ENCODE results near the gene CDKN2D.
A peak's percentile ranks its signal among the peaks of the same experiment; 100 is the strongest.

Gene CDKN2D

GRCh38 chr19:10566658-10567410 lies 1.9 kb downstream of the CDKN2D start:
- ChIA-PET POLR2A (interaction anchor here (0.9 to 3.8 kb wide), 3 partner anchors 13 to 83 kb away, joined by 3 to 20 read pairs (median 5); no protein-coding TSS in a partner anchor), CTCF (interaction anchor here (1.0 to 1.6 kb wide), 4 partner anchors 24 to 78 kb away, joined by 3 to 7 read pairs (median 4); no protein-coding TSS in a partner anchor)
- TF ChIP-seq LEF1 (IDR thresholded peaks at IDR 0.05; ENCODE audit: borderline replicate concordance) (no peak), SP1 (IDR thresholded peaks at IDR 0.05) (no peak), PKNOX1 (IDR thresholded peaks at IDR 0.05) (no peak), NFRKB (IDR thresholded peaks at IDR 0.05) (no peak), BHLHE40 (IDR thresholded peaks at IDR 0.05; ENCODE audit: borderline replicate concordance) (no peak), L3MBTL2 (conservative IDR thresholded peaks at IDR 0.05) (no peak), FOXK2 (IDR thresholded peaks at IDR 0.05) (no peak), ARNT (IDR thresholded peaks at IDR 0.05) (no peak), FOXM1 (IDR thresholded peaks at IDR 0.05; ENCODE audit: borderline replicate concordance) (no peak), CTBP1 (IDR thresholded peaks at IDR 0.05; ENCODE audit: borderline replicate concordance) (no peak), SUZ12 (IDR thresholded peaks at IDR 0.05) (no peak), HDGF (IDR thresholded peaks at IDR 0.05; ENCODE audit: borderline replicate concordance) (no peak), ZNF384 (IDR thresholded peaks at IDR 0.05) (no peak), FOXA1 (IDR thresholded peaks at IDR 0.05) (no peak), TARDBP (IDR thresholded peaks at IDR 0.05) (no peak), ELF4 (IDR thresholded peaks at IDR 0.05) (no peak)
- DNase-seq (ENCODE audit: extremely low spot score): no peak

GRCh38 chr19:10566408-10566657 lies 2.4 kb downstream of the CDKN2D start:
- POLR2A ChIA-PET: interaction anchor here (1.2 to 1.3 kb wide), 2 partner anchors 12 to 23 kb away, joined by 3 to 5 read pairs; no protein-coding TSS in a partner anchor
- no peak for DNase-seq (ENCODE audit: extremely low spot score)
- TF ChIP-seq FOXA1 (IDR thresholded peaks at IDR 0.05) (no peak), CTBP1 (IDR thresholded peaks at IDR 0.05; ENCODE audit: borderline replicate concordance) (no peak), ARNT (IDR thresholded peaks at IDR 0.05) (no peak), FOXK2 (IDR thresholded peaks at IDR 0.05) (no peak), TARDBP (IDR thresholded peaks at IDR 0.05) (no peak), SUZ12 (IDR thresholded peaks at IDR 0.05) (no peak), NFRKB (IDR thresholded peaks at IDR 0.05) (no peak), L3MBTL2 (conservative IDR thresholded peaks at IDR 0.05) (no peak), ZNF384 (IDR thresholded peaks at IDR 0.05) (no peak), FOXM1 (IDR thresholded peaks at IDR 0.05; ENCODE audit: borderline replicate concordance) (no peak), BHLHE40 (IDR thresholded peaks at IDR 0.05; ENCODE audit: borderline replicate concordance) (no peak), LEF1 (IDR thresholded peaks at IDR 0.05; ENCODE audit: borderline replicate concordance) (no peak), SP1 (IDR thresholded peaks at IDR 0.05) (no peak), HDGF (IDR thresholded peaks at IDR 0.05; ENCODE audit: borderline replicate concordance) (no peak), ELF4 (IDR thresholded peaks at IDR 0.05) (no peak), PKNOX1 (IDR thresholded peaks at IDR 0.05) (no peak)
- CTCF ChIA-PET: interaction anchor here (1.0 to 1.1 kb wide), 3 partner anchors 31 to 78 kb away, joined by 3 to 7 read pairs (median 5); no protein-coding TSS in a partner anchor

GRCh38 chr19:10565567-10566407 lies 3.0 kb downstream of the CDKN2D start, which contains the start of gene KRI1:
Gene KRI1, minus strand, starts transcription at chr19:10566010. Its CDS starts 11 bp downstream, at chr19:10565999.
- peak; percentile 97 for DNase-seq (ENCODE audit: extremely low spot score)
- ChIA-PET POLR2A (interaction anchor here (1.2 to 1.4 kb wide), 3 partner anchors 10 to 23 kb away, joined by 3 to 5 read pairs (median 5); no protein-coding TSS in a partner anchor), CTCF (interaction anchor here (1.0 to 1.1 kb wide), 3 partner anchors 30 to 79 kb away, joined by 3 to 7 read pairs (median 5); no protein-coding TSS in a partner anchor)
- TF ChIP-seq L3MBTL2 (conservative IDR thresholded peaks at IDR 0.05) (peak; percentile 95), SP1 (IDR thresholded peaks at IDR 0.05) (no peak), ELF4 (IDR thresholded peaks at IDR 0.05) (peak; percentile 46; the same call in 1 of the 2 replicates), FOXM1 (IDR thresholded peaks at IDR 0.05; ENCODE audit: borderline replicate concordance) (peak; percentile 64; the same call in 1 of the 2 replicates)

GRCh38 chr19:10565028-10565566 lies 3.7 kb downstream of the CDKN2D start:
- ChIA-PET POLR2A (interaction anchor here (1.2 to 1.4 kb wide), 3 partner anchors 9 to 22 kb away, joined by 3 to 5 read pairs (median 5); no protein-coding TSS in a partner anchor), CTCF (no interaction called here)
- no peak for TF ChIP-seq LEF1 (IDR thresholded peaks at IDR 0.05; ENCODE audit: borderline replicate concordance)
- TF ChIP-seq FOXA1 (IDR thresholded peaks at IDR 0.05): no peak
- TF ChIP-seq ZNF384 (IDR thresholded peaks at IDR 0.05): no peak
- TF ChIP-seq FOXM1 (IDR thresholded peaks at IDR 0.05; ENCODE audit: borderline replicate concordance): no peak
- TF ChIP-seq SUZ12 (IDR thresholded peaks at IDR 0.05): no peak
- DNase-seq (ENCODE audit: extremely low spot score): peak; percentile 60

- no peak for TF ChIP-seq NFRKB (IDR thresholded peaks at IDR 0.05)
- TF ChIP-seq HDGF (IDR thresholded peaks at IDR 0.05; ENCODE audit: borderline replicate concordance): no peak
- no peak for TF ChIP-seq FOXM1 (IDR thresholded peaks at IDR 0.05; ENCODE audit: borderline replicate concordance)
- no peak for TF ChIP-seq SP1 (IDR thresholded peaks at IDR 0.05)
- TF ChIP-seq FOXK2 (IDR thresholded peaks at IDR 0.05): no peak
- TF ChIP-seq PKNOX1 (IDR thresholded peaks at IDR 0.05): no peak
- TF ChIP-seq TARDBP (IDR thresholded peaks at IDR 0.05): no peak
- no peak for TF ChIP-seq BHLHE40 (IDR thresholded peaks at IDR 0.05; ENCODE audit: borderline replicate concordance)
- no peak for TF ChIP-seq ELF4 (IDR thresholded peaks at IDR 0.05)
- no peak for TF ChIP-seq ARNT (IDR thresholded peaks at IDR 0.05)
- TF ChIP-seq FOXA1 (IDR thresholded peaks at IDR 0.05): no peak
- TF ChIP-seq LEF1 (IDR thresholded peaks at IDR 0.05; ENCODE audit: borderline replicate concordance): no peak
- no peak for TF ChIP-seq SUZ12 (IDR thresholded peaks at IDR 0.05)
- POLR2A ChIA-PET: interaction anchor here (0.7 to 1.8 kb wide), 2 partner anchors 10 to 21 kb away, joined by 3 to 6 read pairs; no protein-coding TSS in a partner anchor
- CTCF ChIA-PET: no interaction called here
- no peak for DNase-seq (ENCODE audit: extremely low spot score)
These were observed 6.2 kb downstream of the CDKN2D start for GRCh38 chr19:10562609-10563008.

Data from HEK293T (cell line).